ENCODE results near the gene HS1BP3.

Gene HS1BP3

DNA sequence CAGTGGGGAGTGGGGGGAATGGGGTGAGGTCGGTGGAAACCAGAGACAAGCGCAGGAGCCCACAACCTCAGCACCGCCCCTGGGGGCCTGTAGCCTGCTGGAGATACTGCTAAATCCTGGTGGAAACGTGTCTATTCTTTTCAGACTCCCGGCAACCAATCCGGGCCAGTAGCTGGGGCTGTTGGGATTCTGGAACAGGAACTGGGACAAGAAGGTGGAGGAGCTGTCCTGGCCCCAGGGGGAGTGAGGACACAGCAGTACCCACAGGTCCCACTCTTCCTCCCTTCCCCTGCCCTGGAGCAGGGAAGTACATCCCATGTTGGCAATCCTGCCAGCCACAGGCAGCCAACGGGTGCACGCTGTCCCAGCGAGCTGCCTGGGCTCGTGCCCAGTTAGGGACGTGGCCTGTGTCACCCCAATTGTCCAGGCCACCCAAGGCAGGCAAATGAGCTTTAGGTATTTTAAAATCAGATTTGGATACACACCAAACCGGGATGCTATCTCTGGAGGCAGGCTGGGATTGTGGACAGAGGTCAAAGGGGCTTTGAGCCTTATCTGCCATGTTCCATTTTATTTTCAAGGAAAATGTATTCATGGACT, 51.8 kb downstream of the HS1BP3 start:
- ChIA-PET POLR2A (interaction anchor here (4.3 kb wide), 1 partner anchor 152 kb away, joined by 25 read pairs; the partner anchor contains the start of gene RHOB), CTCF (interaction anchor here (0.8 to 9.1 kb wide), 19 partner anchors 9 to 273 kb away, joined by 3 to 63 read pairs (median 4); no protein-coding TSS in a partner anchor)
- no peak for DNase-seq (ENCODE audit: low read depth, low spot score)
- no peak overlapping the region for H3K4me3 ChIP-seq (ENCODE audit: low read depth, low read length)
- TF ChIP-seq CTCF (IDR thresholded peaks at IDR 0.05; ENCODE audit: insufficient read depth, low read length, missing control alignments): no peak

GRCh38 chr2:20597860-20598183, 53.1 kb downstream of the HS1BP3 start:
- TF ChIP-seq CTCF (IDR thresholded peaks at IDR 0.05; ENCODE audit: insufficient read depth, low read length, missing control alignments): no peak
- ChIA-PET CTCF (interaction anchor here (0.8 to 9.1 kb wide), 9 partner anchors 11 to 146 kb away, joined by 3 to 63 read pairs (median 10); no protein-coding TSS in a partner anchor), POLR2A (no interaction called here)

GRCh38 chr2:20596973-20597859, 53.7 kb downstream of the HS1BP3 start:
- POLR2A ChIA-PET: interaction anchor here (3.5 kb wide), 1 partner anchor 150 kb away, joined by 33 read pairs; the partner anchor contains the start of gene RHOB

More at GRCh38 chr2:20597860-20598183, 53.1 kb downstream of the HS1BP3 start:
- no peak overlapping the region for H3K4me3 ChIP-seq (ENCODE audit: low read depth, low read length)
- no peak for DNase-seq (ENCODE audit: low read depth, low spot score)

DNA sequence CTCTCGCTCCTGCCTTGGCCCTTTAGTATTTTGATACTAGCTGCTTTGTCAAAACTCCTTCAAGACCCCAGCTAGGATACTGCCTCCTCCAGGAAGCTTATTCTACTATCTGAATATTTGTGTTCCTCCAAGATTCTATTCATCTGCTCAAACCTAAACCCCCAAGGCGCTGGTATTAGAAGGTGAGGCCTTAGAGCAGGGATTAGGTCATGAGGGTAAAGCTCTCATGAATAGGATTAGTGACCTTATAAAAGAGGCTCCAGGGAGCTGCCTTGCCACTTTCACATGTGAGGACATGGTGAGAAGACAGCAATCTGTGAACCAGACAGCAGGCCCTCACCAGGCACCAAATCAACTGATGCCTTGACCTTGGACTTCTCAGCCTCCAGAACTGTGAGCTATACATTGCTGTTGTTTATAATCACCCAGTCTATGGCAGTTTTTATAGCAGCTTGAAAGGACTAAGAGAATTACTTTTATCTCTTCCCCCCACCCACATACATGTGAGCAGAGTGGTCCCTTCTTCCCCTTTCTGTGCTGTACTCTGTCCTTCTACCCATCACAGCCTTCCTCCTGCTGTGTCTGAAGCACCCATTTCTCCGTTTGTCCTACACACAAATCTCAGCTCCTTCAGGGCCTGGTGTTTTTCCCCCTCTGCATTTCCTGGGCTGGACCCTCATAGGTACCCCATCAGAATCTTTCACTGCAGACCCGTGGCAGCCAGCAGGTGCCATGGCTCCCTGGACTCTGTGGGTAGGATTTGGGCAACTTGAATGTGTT, 54.5 kb downstream of the HS1BP3 start:
- TF ChIP-seq CTCF (IDR thresholded peaks at IDR 0.05; ENCODE audit: insufficient read depth, low read length, missing control alignments): no peak
- H3K4me3 ChIP-seq (ENCODE audit: low read depth, low read length): no peak overlapping the region
- no peak for DNase-seq (ENCODE audit: low read depth, low spot score)
- POLR2A ChIA-PET: interaction anchor here (0.6 to 3.5 kb wide), 3 partner anchors 8 to 149 kb away, joined by 3 to 33 read pairs (median 3); partner anchors contain the start of gene RHOB
- CTCF ChIA-PET: interaction anchor here (1.0 to 9.1 kb wide), 13 partner anchors 9 to 152 kb away, joined by 3 to 63 read pairs (median 5); no protein-coding TSS in a partner anchor

More at GRCh38 chr2:20596973-20597859, 53.7 kb downstream of the HS1BP3 start:
- no peak overlapping the region for H3K4me3 ChIP-seq (ENCODE audit: low read depth, low read length)
- no peak for DNase-seq (ENCODE audit: low read depth, low spot score)
- CTCF ChIA-PET: interaction anchor here (0.5 to 9.1 kb wide), 15 partner anchors 8 to 183 kb away, joined by 3 to 63 read pairs (median 5); no protein-coding TSS in a partner anchor
- TF ChIP-seq CTCF (IDR thresholded peaks at IDR 0.05; ENCODE audit: insufficient read depth, low read length, missing control alignments): no peak

GRCh38 chr2:20595439-20596192, 55.3 kb downstream of the HS1BP3 start:
- H3K4me3 ChIP-seq (ENCODE audit: low read depth, low read length): no peak overlapping the region
- ChIA-PET POLR2A (interaction anchor here (0.6 to 3.5 kb wide), 3 partner anchors 9 to 148 kb away, joined by 3 to 33 read pairs (median 3); partner anchors contain the start of gene RHOB), CTCF (interaction anchor here (1.0 to 9.1 kb wide), 11 partner anchors 8 to 151 kb away, joined by 3 to 63 read pairs (median 5); no protein-coding TSS in a partner anchor)
- no peak for DNase-seq (ENCODE audit: low read depth, low spot score)
- TF ChIP-seq CTCF (IDR thresholded peaks at IDR 0.05; ENCODE audit: insufficient read depth, low read length, missing control alignments): no peak
